MM.1S (cell line): Measurements from ENCODE around the gene ALG14.
A peak's percentile ranks its signal among the peaks of the same experiment; 100 is the strongest.

Experiments used
- DNase-seq: peaks from one replicate; pipeline ENCODE4 v3.0.0-alpha.2; 2015
- H2AFZ ChIP-seq: fragments of 300-600 bp; sonication (generic); 2 replicates; pipeline ENCODE4 v1.6.0; 2016; ENCODE audit warnings: antibody characterized with exemption, low read length
- H3F3A ChIP-seq: fragments of 300-600 bp; sonication (generic); 2 replicates; pipeline ENCODE4 v1.6.1; 2016; ENCODE audit warnings: mild to moderate bottlenecking, antibody characterized with exemption, low read length, moderate library complexity, mixed read lengths; ENCODE audit not compliant: insufficient read depth
- H3K27ac ChIP-seq: fragments of 300-600 bp; sonication (generic); 2 replicates; pipeline ENCODE4 v1.5.1; 2016; ENCODE audit warnings: mild to moderate bottlenecking, low read length
- H3K27me3 ChIP-seq: fragments of 300-600 bp; sonication (generic); replicated peaks from 2 replicates; pipeline ENCODE4 v1.6.0; 2016; ENCODE audit warnings: low read length; ENCODE audit not compliant: insufficient read depth
- H3K36me3 ChIP-seq: fragments of 300-600 bp; sonication (generic); replicated peaks from 2 replicates; pipeline ENCODE4 v1.6.1; 2016; ENCODE audit warnings: mild to moderate bottlenecking, low read length, mixed read lengths; ENCODE audit not compliant: insufficient read depth
- H3K4me1 ChIP-seq: fragments of 300-600 bp; sonication (generic); 2 replicates; pipeline ENCODE4 v1.6.1; 2016; ENCODE audit warnings: low read length, mixed read lengths
- H3K4me2 ChIP-seq: fragments of 300-600 bp; sonication (generic); 2 replicates; pipeline ENCODE4 v1.6.0; 2016; ENCODE audit warnings: low read depth, low read length
- H3K4me3 ChIP-seq: fragments of 300-600 bp; sonication (generic); 2 replicates; pipeline ENCODE4 v1.5.1; 2016; ENCODE audit warnings: low read length, mixed read lengths
- H3K79me2 ChIP-seq: fragments of 300-600 bp; sonication (generic); 2 replicates; pipeline ENCODE4 v1.6.1; 2016; ENCODE audit warnings: mixed run types, low read length, mixed read lengths
- H3K9ac ChIP-seq: fragments of 300-600 bp; sonication (generic); 2 replicates; pipeline ENCODE4 v1.6.1; 2016; ENCODE audit warnings: low read length, mixed read lengths
- H3K9me2 ChIP-seq: fragments of 300-600 bp; sonication (generic); replicated peaks from 2 replicates; pipeline ENCODE4 v1.6.1; 2016; ENCODE audit warnings: mild to moderate bottlenecking, low read length, mixed read lengths; ENCODE audit not compliant: insufficient read depth
- H3K9me3 ChIP-seq: fragments of 300-600 bp; sonication (generic); replicated peaks from 2 replicates; pipeline ENCODE4 v1.6.1; 2016; ENCODE audit warnings: mild to moderate bottlenecking, low read length, mixed read lengths; ENCODE audit not compliant: insufficient read depth
- H4K20me1 ChIP-seq: fragments of 300-600 bp; sonication (generic); 2 replicates; pipeline ENCODE4 v1.6.1; 2016; ENCODE audit warnings: mild to moderate bottlenecking, low read length, moderate library complexity, mixed read lengths; ENCODE audit not compliant: insufficient read depth
- EZH2 ChIP-seq: fragments of 300-600 bp; sonication (generic); optimal IDR thresholded peaks from 2 replicates; pipeline ENCODE3; 2017; ENCODE audit warnings: low read depth, mild to moderate bottlenecking, antibody characterized with exemption, low read length, mixed read lengths
- EZH2phosphoT487 ChIP-seq: fragments of 300-600 bp; sonication (generic); IDR thresholded peaks from 2 replicates; pipeline ENCODE4 v1.6.1; 2018; ENCODE audit warnings: antibody characterized with exemption, low read length
- TF ChIP-seq, protein P1 (sequence below): fragments of 300-600 bp; sonication (generic); IDR thresholded peaks from 2 replicates; pipeline ENCODE4 v1.5.1; 2016; ENCODE audit warnings: antibody characterized with exemption, low read length, mixed read lengths

ALG14 gene

DNA sequence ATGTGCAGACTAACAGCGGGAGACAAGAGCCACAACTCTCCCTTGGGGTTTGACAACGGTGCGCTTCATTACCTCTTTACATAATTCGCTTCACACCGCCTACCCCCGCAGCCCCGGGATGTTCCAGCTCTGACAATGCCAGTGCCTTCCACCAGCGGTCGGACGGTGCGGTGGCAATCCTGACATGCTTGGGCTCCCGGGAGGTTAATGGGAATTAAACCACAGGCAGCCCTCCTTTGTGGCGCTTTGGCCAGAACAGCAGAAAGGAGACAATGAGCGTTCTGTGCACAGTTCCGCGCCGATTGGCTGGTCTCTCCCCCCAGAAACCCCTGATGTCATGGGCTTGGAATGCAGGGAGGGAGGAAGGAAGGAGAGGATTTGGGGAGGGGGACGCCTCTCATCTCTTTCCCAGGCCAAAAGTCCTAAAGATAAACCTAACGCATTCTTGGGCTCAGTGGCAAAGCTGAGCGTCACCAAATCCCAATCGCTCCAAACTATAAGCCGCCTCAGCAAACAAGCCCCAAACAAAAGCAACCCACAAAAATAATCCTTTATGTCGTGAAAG is 147.1 kb downstream of the ALG14 start:
- H4K20me1 ChIP-seq, result no peaks in the 10 kb centered on the region
- no peaks in the 10 kb centered on the region for H3K36me3 ChIP-seq
- H3K4me2 ChIP-seq, result peak overlapping the region; percentile 45; the same call in 1 of the 2 replicates
- H3K9ac ChIP-seq, result no peak overlapping the region
- no peaks in the 10 kb centered on the region for H3F3A ChIP-seq
- no peak for DNase-seq
- H3K4me1 ChIP-seq, result no peaks in the 10 kb centered on the region
- no peaks in the 10 kb centered on the region for H3K9me3 ChIP-seq
- H3K27me3 ChIP-seq, result no peaks in the 10 kb centered on the region
- TF ChIP-seq EZH2phosphoT487 (no peak), EZH2 (no peak)
- TF ChIP-seq, protein P1, sequence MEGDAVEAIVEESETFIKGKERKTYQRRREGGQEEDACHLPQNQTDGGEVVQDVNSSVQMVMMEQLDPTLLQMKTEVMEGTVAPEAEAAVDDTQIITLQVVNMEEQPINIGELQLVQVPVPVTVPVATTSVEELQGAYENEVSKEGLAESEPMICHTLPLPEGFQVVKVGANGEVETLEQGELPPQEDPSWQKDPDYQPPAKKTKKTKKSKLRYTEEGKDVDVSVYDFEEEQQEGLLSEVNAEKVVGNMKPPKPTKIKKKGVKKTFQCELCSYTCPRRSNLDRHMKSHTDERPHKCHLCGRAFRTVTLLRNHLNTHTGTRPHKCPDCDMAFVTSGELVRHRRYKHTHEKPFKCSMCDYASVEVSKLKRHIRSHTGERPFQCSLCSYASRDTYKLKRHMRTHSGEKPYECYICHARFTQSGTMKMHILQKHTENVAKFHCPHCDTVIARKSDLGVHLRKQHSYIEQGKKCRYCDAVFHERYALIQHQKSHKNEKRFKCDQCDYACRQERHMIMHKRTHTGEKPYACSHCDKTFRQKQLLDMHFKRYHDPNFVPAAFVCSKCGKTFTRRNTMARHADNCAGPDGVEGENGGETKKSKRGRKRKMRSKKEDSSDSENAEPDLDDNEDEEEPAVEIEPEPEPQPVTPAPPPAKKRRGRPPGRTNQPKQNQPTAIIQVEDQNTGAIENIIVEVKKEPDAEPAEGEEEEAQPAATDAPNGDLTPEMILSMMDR, result no peak
- peak overlapping the region; percentile 19; the same call in 1 of the 2 replicates for H2AFZ ChIP-seq
- H3K4me3 ChIP-seq, result peak overlapping the region; percentile 41; the same call in 1 of the 2 replicates
- H3K9me2 ChIP-seq, result no peaks in the 10 kb centered on the region
- no peak overlapping the region for H3K27ac ChIP-seq
- no peaks in the 10 kb centered on the region for H3K79me2 ChIP-seq

DNA sequence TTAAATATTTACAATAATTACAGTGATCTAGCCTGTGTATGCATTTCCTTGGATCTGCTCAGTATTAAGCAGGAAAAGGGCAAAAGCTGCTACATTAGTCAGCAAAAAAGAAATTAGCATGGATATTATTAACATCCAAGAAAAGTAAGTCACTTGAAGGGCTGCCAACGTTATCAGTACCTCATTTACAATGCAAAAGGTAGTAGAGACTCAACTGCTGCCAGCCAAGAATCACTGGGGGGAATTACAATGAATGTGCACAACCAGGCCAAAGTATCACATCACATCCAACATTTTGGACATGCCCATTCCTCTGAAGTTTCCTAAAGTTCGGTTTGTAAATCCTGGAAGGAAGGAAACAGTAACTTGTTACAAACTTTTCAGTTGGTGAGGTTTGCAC is 147.7 kb downstream of the ALG14 start:
- H3K4me1 ChIP-seq, result no peaks in the 10 kb centered on the region
- no peak overlapping the region for H3K4me2 ChIP-seq
- TF ChIP-seq EZH2 (no peak), EZH2phosphoT487 (no peak)
- TF ChIP-seq, protein P1, result no peak
- H3K9me3 ChIP-seq, result no peaks in the 10 kb centered on the region
- no peaks in the 10 kb centered on the region for H3K79me2 ChIP-seq
- H4K20me1 ChIP-seq, result no peaks in the 10 kb centered on the region
- no peak for DNase-seq
- no peaks in the 10 kb centered on the region for H3K27me3 ChIP-seq
- no peak overlapping the region for H3K27ac ChIP-seq
- H2AFZ ChIP-seq, result no peak overlapping the region
- H3F3A ChIP-seq, result no peaks in the 10 kb centered on the region
- no peaks in the 10 kb centered on the region for H3K36me3 ChIP-seq
- H3K9me2 ChIP-seq, result no peaks in the 10 kb centered on the region
- H3K9ac ChIP-seq, result no peak overlapping the region
- no peak overlapping the region for H3K4me3 ChIP-seq
